SK-N-DZ (cell line): ENCODE data around the gene TMEM175.
"Not testable (repeated sequence)": the region's sequence is repeated elsewhere in the genome, so short reads cannot be mapped to it uniquely, and the experiment has no call there.

Experiments used
- DNase-seq: peaks from one replicate; pipeline ENCODE4 v3.0.0-alpha.2; 2015; ENCODE audit warnings: low spot score

The TMEM175 gene

GRCh38 chr4:988726-989721 is 56.8 kb downstream of the TMEM175 start:
- DNase-seq = no peak

GRCh38 chr4:989722-990471 is 57.6 kb downstream of the TMEM175 start:
- DNase-seq = no peak

- no peak for DNase-seq
Measured at GRCh38 chr4:990746-991367, 58.6 kb downstream of the TMEM175 start.

GRCh38 chr4:991451-992296 is 59.4 kb downstream of the TMEM175 start:
- DNase-seq = no peak

GRCh38 chr4:992297-993110 is 60.2 kb downstream of the TMEM175 start:
- no peak for DNase-seq

- no peak for DNase-seq
Measured at GRCh38 chr4:993111-994029, 61.1 kb downstream of the TMEM175 start, which contains the start of gene SLC26A1. SLC26A1 (minus strand) TSS chr4:993404; CDS start chr4:991703, 1,701 bp downstream.

GRCh38 chr4:995311-996026 is 63.2 kb downstream of the TMEM175 start:
- DNase-seq = no peak

- no peak for DNase-seq
Measured at GRCh38 chr4:996030-996996, 64.1 kb downstream of the TMEM175 start.

- DNase-seq = no peak
Measured at GRCh38 chr4:996997-997374, 64.7 kb downstream of the TMEM175 start.

GRCh38 chr4:997375-998071 is 65.3 kb downstream of the TMEM175 start:
- DNase-seq = no peak

- DNase-seq = no peak
Measured at GRCh38 chr4:998096-998691, 65.9 kb downstream of the TMEM175 start.

GRCh38 chr4:999240-999863 is 67.1 kb downstream of the TMEM175 start:
- DNase-seq = not testable (repeated sequence)

- DNase-seq = no peak
Measured at GRCh38 chr4:999882-1000425, 67.7 kb downstream of the TMEM175 start.

- no peak for DNase-seq
Measured at GRCh38 chr4:1000686-1001260, 68.5 kb downstream of the TMEM175 start.

- DNase-seq = no peak
Measured at GRCh38 chr4:1001561-1002130, 69.4 kb downstream of the TMEM175 start.
